Stomach smooth muscle (tissue), 2 donors: Measurements from ENCODE around the gene CHMP6.

Source experiments
- H3K27ac ChIP-seq: one replicate; pipeline ENCODE4 v1.7.0; 2013; ENCODE audit warnings: mild to moderate bottlenecking, low read length, inconsistent platforms
- H3K27me3 ChIP-seq, 2 donors: one replicate each; pipeline ENCODE4 v1.7.0; 2013; ENCODE audit warnings: low read length in 2 of 2; ENCODE audit not compliant: insufficient read depth in 2 of 2, control insufficient read depth in 1 of 2
- H3K36me3 ChIP-seq, 2 donors: one replicate each; pipeline ENCODE4 v1.7.0; 2013; ENCODE audit warnings: low read length in 2 of 2; ENCODE audit not compliant: control insufficient read depth in 2 of 2, insufficient read depth in 2 of 2
- H3K4me1 ChIP-seq: one replicate; pipeline ENCODE4 v1.7.0; 2013; ENCODE audit warnings: low read length; ENCODE audit not compliant: control insufficient read depth, insufficient read depth
- H3K4me3 ChIP-seq, 2 donors: one replicate each; pipeline ENCODE4 v1.7.0; 2013; ENCODE audit warnings: low read length in 2 of 2
- H3K9ac ChIP-seq, 2 donors: one replicate each; pipeline ENCODE4 v1.7.0; 2013; ENCODE audit warnings: low read length in 2 of 2, mild to moderate bottlenecking in 1 of 2
- H3K9me3 ChIP-seq, 2 donors: one replicate each; pipeline ENCODE4 v1.7.0; 2013; ENCODE audit warnings: low read length in 2 of 2; ENCODE audit not compliant: control insufficient read depth in 2 of 2
- donor health status: healthy.
- donor health status: Pancreatic carcinoma.

Gene CHMP6

DNA sequence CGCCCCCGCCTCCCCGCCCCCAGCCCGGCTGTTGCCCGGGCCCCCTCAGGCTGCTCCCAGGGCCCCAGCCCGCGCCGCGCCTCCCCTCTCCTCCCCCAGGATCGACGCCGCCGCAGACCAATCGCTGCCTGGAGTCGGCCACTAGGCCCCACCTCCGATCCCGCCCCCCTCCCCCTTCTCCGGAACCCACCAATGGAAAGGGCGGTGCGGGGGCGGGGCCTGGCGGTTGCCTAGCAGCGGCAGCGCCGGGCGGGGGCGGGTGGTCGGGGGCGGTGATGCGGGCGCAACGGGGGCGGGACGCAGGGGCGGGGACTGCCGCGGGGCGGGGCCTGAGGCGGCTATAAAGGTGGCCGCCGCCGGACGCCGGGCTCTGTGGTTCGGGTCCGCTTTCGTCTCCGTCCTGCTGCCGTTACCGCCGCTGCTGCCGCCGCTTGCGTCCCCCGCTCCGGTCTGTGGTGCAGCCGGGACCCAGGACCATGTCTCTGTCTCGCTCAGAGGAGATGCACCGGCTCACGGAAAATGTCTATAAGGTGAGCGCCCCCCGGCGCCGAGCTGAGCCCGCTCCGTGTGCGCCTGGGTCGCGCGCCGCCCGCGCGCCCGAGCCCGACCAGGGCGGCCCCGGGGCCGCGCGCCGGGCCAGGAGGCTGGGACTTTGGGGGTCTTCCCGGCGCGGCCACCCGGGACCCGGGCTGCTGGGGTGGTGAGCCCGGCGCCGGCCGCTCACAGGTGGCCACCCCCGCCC is 43.3 kb downstream of the CHMP6 start, which contains the start of gene BAIAP2:
BAIAP2 (plus strand) TSS at position 373 of the 742 bp plus-strand sequence; CDS start at position 477, 104 bp downstream.
- H3K27me3 ChIP-seq: no peaks in the 10 kb centered on the region
- H3K9ac ChIP-seq: peak within 1 kb of the TSS; percentile 51 to 69
- peak within 1 kb of the TSS; percentile 80 for H3K27ac ChIP-seq
- H3K4me3 ChIP-seq: peak within 1 kb of the TSS; percentile 78 to 79
- H3K4me1 ChIP-seq: peaks cover 62% of the 10 kb centered on the region
- peaks cover 0 to 2% of the 10 kb centered on the region in 2 donors for H3K36me3 ChIP-seq
- no peaks in the 10 kb centered on the region for H3K9me3 ChIP-seq

DNA sequence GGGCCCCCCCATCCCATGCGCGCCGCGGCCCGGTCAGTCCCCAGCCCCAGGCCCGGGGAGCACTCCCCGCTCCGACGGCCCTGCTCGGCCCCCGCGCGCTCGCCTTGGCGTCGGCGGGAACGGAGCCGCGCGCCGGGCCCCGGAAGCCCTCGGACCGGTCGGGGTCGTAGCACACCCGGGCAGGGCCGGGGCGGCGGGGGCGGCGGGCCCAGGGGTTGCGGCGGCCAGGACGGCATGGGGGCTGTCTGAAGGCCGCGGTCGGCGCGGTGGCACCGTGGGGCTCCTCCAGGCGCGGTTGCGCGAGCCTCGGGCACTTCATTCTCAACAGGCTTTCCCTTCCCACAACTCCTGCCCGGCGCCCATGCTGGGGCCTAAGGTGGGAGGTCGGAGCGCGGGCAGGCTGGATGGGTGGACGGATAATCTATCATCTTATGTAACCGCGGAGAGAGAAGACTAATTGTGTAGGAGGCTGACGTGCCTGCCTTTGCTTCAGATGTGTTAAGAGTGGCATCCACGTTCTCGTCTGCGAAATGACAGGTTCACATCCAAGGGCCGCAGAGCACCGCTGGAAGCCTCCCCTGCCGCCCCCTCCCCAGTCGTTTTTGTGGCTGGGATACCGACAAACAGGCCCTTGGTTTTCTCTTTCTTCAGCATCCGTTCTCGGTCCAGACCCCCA is 44.0 kb downstream of the CHMP6 start:
- peak overlapping the region; percentile 78 to 79 for H3K4me3 ChIP-seq
- peaks cover 0 to 2% of the 10 kb centered on the region in 2 donors for H3K36me3 ChIP-seq
- H3K27me3 ChIP-seq: no peaks in the 10 kb centered on the region
- peak overlapping the region; percentile 80 for H3K27ac ChIP-seq
- peaks cover 69% of the 10 kb centered on the region for H3K4me1 ChIP-seq
- H3K9me3 ChIP-seq: no peaks in the 10 kb centered on the region
- H3K9ac ChIP-seq: peak overlapping the region; percentile 36 to 69

DNA sequence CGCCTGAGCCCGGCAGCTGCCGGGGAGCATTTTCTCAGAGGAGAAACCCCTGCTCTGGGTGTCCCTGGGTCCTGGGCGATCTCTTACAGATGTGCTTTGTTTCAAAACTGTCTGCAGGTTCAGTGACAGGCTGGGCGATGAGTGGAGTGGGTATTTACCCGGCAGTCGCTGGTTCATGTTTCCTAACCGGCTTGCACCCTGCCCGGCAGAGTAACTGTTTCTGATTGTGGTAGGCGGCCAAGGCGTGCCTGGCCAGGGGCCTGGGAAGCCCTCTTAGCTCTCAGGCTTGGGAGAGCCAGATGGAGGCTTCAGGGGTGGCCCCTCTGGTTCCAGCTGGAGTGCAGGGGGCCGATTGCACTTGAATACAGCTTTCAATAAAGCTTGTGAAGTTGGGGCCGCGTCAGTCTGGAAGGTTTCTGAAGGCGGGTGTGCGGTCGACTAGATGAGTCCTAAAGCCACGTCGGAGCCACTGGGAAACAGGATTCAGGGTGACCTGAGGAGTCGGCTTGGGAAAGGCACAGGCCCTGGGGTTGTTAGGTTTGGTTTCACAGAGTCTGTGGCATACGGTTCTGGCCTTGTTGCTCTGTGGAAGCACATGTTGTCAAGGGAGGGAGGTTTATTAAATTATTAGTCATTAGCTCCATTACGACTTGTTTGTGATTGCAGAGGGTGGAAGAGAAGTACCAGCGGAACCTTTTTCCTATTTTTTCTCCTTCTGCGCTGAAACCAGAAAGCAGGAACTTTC is 44.7 kb downstream of the CHMP6 start:
- peak overlapping the region; percentile 78 to 79 for H3K4me3 ChIP-seq
- peaks cover 76% of the 10 kb centered on the region for H3K4me1 ChIP-seq
- H3K36me3 ChIP-seq: peaks cover 0 to 2% of the 10 kb centered on the region in 2 donors
- no peaks in the 10 kb centered on the region for H3K27me3 ChIP-seq
- H3K9me3 ChIP-seq: no peaks in the 10 kb centered on the region
- peak overlapping the region; percentile 36 to 69 for H3K9ac ChIP-seq
- H3K27ac ChIP-seq: peak overlapping the region; percentile 80

DNA sequence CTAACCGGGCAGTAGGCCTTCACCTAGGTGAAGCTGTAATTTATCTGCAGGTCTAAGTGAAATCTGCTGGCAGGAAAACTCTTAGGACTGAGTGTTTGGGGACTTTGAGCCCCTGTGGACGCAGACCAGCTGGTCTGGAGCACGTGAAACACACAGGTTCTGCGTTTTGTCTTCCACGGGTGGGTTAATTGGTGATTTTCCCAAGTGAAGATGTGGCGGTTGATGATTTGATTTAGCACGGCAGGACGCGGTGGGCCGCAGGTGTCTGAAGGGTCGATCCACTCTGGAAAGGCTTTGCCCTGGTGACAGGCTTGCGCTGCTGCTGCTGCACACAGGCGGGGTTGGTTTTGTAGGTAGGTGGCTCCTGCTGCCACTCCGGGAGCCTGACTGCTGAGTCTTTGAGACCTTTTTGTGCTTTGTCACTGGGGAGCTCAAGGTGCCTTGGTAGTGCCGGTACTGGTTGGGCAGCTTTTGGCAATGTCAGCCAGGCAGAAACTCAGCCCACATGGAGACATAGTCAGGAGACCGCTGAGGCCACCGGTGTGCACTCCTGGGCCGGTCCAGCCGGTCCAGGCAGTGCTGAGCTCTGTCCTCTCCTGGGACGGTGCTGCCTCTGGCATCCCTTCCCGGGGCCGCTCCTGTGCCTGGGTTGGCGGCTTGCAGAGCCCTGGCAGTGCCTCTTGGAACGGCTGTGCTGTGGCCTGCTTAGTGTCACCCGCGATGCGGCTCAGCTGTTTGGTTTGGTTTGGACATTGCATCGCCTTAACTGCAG is 45.6 kb downstream of the CHMP6 start:
- no peaks in the 10 kb centered on the region for H3K27me3 ChIP-seq
- H3K27ac ChIP-seq: peak overlapping the region; percentile 80
- peaks cover 74% of the 10 kb centered on the region for H3K4me1 ChIP-seq
- H3K36me3 ChIP-seq: peaks cover 0 to 2% of the 10 kb centered on the region in 2 donors
- peak overlapping the region; percentile 36 to 69 for H3K9ac ChIP-seq
- no peaks in the 10 kb centered on the region for H3K9me3 ChIP-seq
- peak overlapping the region; percentile 78 to 79 for H3K4me3 ChIP-seq

DNA sequence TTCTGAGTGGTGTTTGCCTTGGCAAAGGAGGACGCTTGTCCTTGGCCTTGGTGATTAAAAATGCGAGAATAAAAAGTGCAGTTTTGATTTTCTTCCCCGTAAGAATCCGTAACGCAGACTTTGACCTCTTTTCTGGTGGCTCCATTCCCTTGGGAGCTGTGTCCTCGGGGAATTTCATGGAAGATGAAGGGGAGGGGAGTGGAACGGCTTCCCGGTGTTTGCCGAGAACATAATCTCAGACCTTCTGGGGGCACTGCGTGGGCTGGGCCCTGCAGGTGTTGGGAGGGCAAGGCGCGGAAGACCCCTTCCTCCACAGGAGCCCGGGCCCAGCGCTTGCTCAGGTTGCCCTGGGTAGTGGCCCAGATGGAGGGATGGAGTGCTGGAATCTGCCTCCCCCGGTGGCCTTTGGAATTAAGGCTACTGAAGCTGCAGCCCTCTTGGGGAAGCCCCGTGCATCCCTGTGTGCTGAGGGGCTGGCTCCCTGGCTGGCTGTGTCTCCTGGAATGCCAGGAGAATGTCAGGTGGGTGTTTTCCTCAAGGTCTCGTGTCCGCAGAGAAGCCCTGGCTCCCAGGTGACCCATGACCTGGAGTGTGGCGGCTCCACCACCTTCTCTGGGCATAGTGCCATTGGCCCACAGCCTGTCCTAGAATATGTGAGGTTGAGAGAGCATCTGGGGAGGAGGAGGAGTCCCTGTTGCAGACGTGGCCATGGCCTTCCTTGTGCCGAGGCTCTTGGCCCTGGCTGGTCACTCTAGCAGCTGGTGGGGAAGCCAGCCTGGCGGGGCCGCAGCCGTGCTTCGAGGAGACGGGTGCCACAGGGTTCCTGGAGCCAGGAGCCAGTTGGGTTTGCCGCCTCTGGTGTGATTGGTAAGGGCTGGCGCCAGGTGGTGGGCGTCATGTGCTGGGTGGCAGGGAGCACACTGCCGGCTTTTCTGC is 46.4 kb downstream of the CHMP6 start:
- H3K27ac ChIP-seq: peak overlapping the region; percentile 80
- peaks cover 75% of the 10 kb centered on the region for H3K4me1 ChIP-seq
- H3K36me3 ChIP-seq: peaks cover 0 to 2% of the 10 kb centered on the region in 2 donors
- peak overlapping the region; percentile 78 to 79 for H3K4me3 ChIP-seq
- no peaks in the 10 kb centered on the region for H3K27me3 ChIP-seq
- H3K9ac ChIP-seq: peak overlapping the region; percentile 9 to 42
- H3K9me3 ChIP-seq: no peaks in the 10 kb centered on the region

DNA sequence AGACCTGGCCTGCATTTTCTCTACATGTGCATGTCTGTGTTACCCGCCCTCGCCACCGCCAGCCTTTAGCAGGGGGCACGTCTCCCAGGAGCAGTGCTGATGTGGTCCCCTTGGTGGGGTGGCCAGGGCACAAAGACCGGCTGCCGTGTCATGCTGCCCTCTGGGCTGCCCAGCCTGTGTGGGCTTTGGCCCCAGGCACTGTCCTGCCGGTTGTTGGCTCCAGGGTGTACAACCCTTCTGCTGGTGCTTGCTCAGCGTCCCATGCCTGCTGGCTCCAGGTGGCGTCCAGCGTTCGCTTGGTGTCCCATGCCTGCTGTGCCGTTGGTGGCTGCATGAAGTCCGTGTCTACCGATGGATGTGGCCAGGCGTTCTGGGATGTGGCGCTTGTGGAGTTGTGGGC is 47.5 kb downstream of the CHMP6 start:
- H3K4me1 ChIP-seq: peaks cover 75% of the 10 kb centered on the region
- no peaks in the 10 kb centered on the region for H3K9me3 ChIP-seq
- H3K27me3 ChIP-seq: no peaks in the 10 kb centered on the region
- peak overlapping the region; percentile 80 for H3K27ac ChIP-seq
- peaks cover 0 to 2% of the 10 kb centered on the region in 2 donors for H3K36me3 ChIP-seq
- H3K9ac ChIP-seq: no peak overlapping the region
- H3K4me3 ChIP-seq: peak overlapping the region in 1 of 2 donors; percentile 79

DNA sequence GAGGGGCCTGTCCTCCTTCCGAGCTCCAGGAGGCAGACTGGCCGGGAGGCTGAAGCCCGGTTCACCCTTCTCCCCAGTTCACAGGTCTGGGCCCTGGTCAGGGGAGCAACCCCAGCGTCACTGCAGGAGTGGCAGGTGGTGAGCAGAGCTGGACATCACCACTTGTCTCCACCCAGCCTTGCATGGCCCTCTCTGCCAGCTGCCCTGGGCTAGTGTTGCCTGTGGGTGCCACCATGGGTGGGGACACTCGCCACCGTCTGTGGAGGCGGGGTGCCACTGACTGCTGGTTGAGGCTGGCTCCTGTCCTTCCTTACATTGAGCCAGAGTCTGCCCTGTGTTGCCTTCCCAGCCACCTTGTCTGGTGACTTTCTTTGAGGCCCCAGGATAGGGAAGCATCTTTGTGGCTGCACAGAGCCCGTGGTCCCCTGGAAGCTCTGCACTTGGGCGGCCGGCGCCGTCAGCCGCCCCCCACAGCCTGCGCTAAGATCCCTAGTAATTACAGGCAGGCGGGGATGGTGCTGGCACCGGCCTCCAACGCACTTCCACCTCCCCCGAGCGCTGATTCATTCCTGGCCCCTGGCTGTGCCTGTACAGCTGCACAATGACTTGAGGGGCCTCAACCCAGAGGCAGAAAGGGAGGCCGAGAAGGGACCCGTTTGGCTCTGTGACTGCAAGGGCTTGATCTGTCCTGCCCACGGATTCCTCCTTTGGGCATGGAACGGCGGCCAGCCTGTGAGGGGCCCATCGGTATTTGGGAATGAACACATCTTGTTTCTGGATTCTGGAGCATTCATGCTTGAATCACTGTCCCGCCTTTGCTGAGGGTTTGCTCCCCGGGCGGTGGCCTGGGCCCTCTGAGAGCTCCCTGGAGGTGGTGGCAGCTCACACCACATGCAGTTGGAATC is 48.5 kb downstream of the CHMP6 start:
- no peaks in the 10 kb centered on the region for H3K27me3 ChIP-seq
- H3K4me3 ChIP-seq: peak overlapping the region in 1 of 2 donors; percentile 35
- peak overlapping the region in 1 of 2 donors; percentile 5 for H3K9ac ChIP-seq
- peaks cover 0 to 2% of the 10 kb centered on the region in 2 donors for H3K36me3 ChIP-seq
- H3K4me1 ChIP-seq: peaks cover 81% of the 10 kb centered on the region
- peak overlapping the region; percentile 80 for H3K27ac ChIP-seq
- H3K9me3 ChIP-seq: no peaks in the 10 kb centered on the region

DNA sequence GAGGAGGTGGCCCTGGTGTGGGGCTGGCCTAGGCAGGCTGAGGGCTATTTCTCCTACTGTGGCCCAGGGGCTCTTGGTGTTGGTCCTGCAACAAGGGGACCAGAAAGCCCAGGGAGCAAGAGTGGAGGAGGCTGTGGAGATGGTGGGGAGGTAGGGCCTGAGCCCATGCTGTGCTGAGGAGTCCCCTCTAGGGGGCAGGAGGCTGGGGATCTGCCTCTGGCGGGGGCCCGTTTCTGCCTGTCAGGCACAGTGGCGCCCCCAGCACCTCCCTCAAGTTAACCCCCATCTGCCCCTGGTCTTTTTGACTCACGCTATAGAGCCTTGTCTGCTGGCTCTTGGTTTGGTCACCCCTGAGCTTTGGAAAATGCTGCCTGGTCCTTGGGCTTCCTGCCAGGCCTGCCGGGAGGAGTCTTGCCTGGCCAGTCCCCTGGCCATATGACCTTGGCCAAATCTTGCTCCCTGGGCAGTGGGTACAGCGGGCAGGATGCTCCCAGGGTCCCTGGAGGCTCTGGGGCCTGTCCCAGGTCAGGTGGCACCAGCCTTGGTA is 49.2 kb downstream of the CHMP6 start:
- Histone ChIP-seq H3K4me3 (peak overlapping the region in 1 of 2 donors; percentile 35), H3K27ac (peak overlapping the region; percentile 80), H3K36me3 (peaks cover 0 to 2% of the 10 kb centered on the region in 2 donors), H3K9ac (no peak overlapping the region), H3K9me3 (no peaks in the 10 kb centered on the region), H3K4me1 (peaks cover 88% of the 10 kb centered on the region), H3K27me3 (no peaks in the 10 kb centered on the region)
